Activated naive CD8-positive, alpha-beta T cell treated with anti-CD3 and anti-CD28 coated beads, Interleukin-2, amount 10 ng/mL, durations not matched to agents 7 days and 5 days (primary cell): Measurements from ENCODE around the gene SLC7A9. TPM values are rescaled to one million over a fixed set of nuclear protein-coding genes. Genes with fewer than 3 reads are reported as not detected.

Experiments
- ATAC-seq: fragments of 150-1000 bp; cut with Tn5 transposase; one replicate; pipeline ENCODE4 v1.10.0; 2021; ENCODE audit warnings: low read depth, moderate library complexity
- POLR2A ChIA-PET: fragments of 350-600 bp; sonication (Branson Sonifier 250); formaldehyde crosslinking; loops from one replicate; lab custom pipeline; 2021; ENCODE audit warnings: antibody characterized with exemption; lab: Charles Lee
- DNase-seq: peaks from one replicate; pipeline ENCODE4 v3.0.0; 2021
- H3K27ac Mint-ChIP-seq: one replicate; pipeline ENCODE4 v1.8.0; 2022; ENCODE audit warnings: mild to moderate bottlenecking, mixed read lengths
- H3K27me3 Mint-ChIP-seq: one replicate; pipeline ENCODE4 v1.8.0; 2022; ENCODE audit warnings: mild to moderate bottlenecking, moderate library complexity, mixed read lengths
- H3K36me3 Mint-ChIP-seq: one replicate; pipeline ENCODE4 v1.8.0; 2021; ENCODE audit warnings: mild to moderate bottlenecking, mixed read lengths
- H3K4me1 Mint-ChIP-seq: one replicate; pipeline ENCODE4 v1.8.0; 2021; ENCODE audit warnings: mixed read lengths
- H3K4me3 Mint-ChIP-seq: one replicate; pipeline ENCODE4 v1.8.0; 2022; ENCODE audit warnings: mild to moderate bottlenecking, moderate library complexity, mixed read lengths
- H3K9me3 Mint-ChIP-seq: one replicate; pipeline ENCODE4 v1.8.0; 2021; ENCODE audit warnings: mixed read lengths
- total RNA-seq, 2 experiments: library from RNA; stranded (reverse); gene quantifications; one replicate each; pipeline ENCODE4 v1.2.3, GENCODE V29; 2021

SLC7A9 gene
- under 1 TPM; 0.23 to 0.42 TPM for total RNA-seq

DNA sequence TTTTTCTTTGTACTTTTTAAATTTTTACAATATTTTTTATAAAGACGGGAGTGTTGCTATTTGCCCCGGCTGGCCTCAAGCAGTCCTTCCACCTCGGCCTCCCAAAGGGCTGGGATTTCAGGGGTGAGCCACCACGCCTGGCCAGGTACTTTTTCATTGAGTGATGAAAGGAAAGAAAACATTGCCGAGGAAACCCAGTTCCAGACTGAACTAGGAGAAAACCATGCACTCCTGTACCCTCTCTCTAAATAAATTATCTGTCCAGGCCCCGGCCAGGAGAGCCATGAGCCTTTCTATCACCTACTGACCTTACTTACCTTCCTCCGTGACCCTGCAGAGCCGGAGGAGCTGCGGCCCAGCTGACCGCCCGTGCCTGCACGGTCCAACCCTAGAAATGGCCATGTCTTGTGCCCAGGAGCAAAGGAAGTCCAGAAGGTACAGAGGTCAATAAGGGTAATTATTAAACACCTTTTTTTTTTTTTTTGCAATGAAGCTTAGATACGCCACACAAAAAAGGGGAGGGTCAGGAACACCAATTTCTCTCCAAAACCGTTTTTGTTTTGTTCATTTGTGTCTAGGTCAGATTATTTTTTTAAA, at the start of gene SLC7A9:
Gene SLC7A9 (minus strand): TSS at position 399 of the 597 bp plus-strand sequence. CDS start 1,233 bp downstream, outside the sequence.
- Mint-ChIP-seq H3K4me3 (no peak within 1 kb of the TSS), H3K9me3 (no peaks in the 10 kb centered on the region), H3K27me3 (no peaks in the 10 kb centered on the region), H3K4me1 (peaks cover 7% of the 10 kb centered on the region), H3K27ac (no peak within 1 kb of the TSS), H3K36me3 (no peaks in the 10 kb centered on the region)
- ATAC-seq (no peak), DNase-seq (no peak)
- POLR2A ChIA-PET: no interaction called here

DNA sequence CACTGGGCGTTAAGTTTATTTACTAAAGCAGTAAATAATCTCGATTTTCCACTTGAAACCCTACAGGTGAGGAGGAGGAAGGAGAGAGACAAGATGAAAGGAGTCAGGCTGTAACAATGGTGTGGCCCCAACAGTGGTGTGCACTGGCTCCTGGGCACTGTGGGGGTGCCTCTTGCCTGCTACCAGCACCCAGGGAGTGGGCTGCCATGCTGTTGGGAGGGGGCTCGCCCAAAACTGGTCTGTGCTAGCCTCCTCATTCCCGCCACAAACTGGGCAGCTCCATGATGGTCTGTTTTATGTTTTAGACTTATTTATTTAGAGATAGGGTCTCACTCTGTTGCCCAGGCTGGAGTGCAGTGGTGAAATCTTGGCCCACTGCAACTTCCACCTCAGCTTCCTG, 49.8 kb upstream of the SLC7A9 start:
- ATAC-seq (no peak), DNase-seq (no peak)
- H3K9me3 Mint-ChIP-seq: no peaks in the 10 kb centered on the region
- H3K4me1 Mint-ChIP-seq: peaks cover 4% of the 10 kb centered on the region
- H3K4me3 Mint-ChIP-seq: no peak overlapping the region
- POLR2A ChIA-PET: no interaction called here
- H3K27ac Mint-ChIP-seq: no peak overlapping the region
- H3K27me3 Mint-ChIP-seq: no peaks in the 10 kb centered on the region
- no peaks in the 10 kb centered on the region for H3K36me3 Mint-ChIP-seq

DNA sequence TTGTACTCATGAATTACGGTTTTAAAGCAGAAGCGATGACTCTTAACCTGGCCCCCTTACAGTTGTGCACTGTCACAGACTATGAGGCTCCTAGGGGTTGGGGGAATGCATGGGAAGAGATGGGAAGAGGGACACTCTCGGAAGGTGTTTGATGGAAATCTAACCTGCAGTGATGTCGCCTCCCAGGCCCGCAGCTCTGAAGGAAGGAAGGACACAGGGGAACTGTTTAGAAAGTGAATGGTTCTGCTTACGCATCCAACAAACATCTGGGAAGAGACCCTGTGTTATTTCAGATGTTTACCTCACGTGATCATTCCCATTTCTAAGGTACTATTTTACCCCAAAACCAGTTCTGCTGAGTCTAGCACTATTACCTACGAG, 48.0 kb upstream of the SLC7A9 start:
- H3K9me3 Mint-ChIP-seq: no peaks in the 10 kb centered on the region

DNA sequence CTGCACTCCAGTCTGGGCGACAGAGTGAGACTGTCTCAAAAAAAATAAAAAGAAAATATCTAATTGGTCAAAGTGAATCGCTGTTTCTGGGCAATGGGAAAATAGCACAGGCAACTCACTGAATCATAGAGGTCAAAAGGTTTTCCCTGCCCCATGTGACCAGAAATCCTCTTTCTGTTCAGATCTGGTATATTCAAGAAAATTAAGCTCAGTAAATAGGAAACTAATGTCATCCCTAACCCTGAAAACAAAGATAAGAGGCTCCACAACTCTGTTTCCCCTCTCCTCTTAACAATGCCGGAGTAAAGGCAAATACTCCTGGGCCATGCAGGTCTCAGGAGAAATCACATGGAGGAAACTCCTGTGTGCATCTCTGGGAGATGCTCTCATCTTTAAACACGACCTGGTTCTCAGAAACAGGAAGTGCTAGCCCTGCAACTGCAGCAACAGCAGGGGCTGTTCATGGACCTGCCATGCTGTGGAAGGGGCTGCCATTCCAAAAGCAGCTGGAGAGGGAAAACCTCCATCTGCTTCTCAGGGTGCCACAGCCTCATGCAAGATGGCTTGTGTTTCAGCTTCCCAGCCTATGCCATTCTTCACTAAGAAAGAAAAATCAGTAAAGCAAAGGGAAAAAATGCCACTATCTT, 47.5 kb upstream of the SLC7A9 start:
- no peak for DNase-seq
- no peaks in the 10 kb centered on the region for H3K9me3 Mint-ChIP-seq

More for the DNA sequence above, 48.0 kb upstream of the SLC7A9 start:
- DNase-seq: no peak
- Mint-ChIP-seq H3K27ac (no peak overlapping the region), H3K4me3 (no peak overlapping the region), H3K27me3 (no peaks in the 10 kb centered on the region), H3K36me3 (no peaks in the 10 kb centered on the region), H3K4me1 (peaks cover 4% of the 10 kb centered on the region)
- POLR2A ChIA-PET: no interaction called here
- no peak for ATAC-seq

DNA sequence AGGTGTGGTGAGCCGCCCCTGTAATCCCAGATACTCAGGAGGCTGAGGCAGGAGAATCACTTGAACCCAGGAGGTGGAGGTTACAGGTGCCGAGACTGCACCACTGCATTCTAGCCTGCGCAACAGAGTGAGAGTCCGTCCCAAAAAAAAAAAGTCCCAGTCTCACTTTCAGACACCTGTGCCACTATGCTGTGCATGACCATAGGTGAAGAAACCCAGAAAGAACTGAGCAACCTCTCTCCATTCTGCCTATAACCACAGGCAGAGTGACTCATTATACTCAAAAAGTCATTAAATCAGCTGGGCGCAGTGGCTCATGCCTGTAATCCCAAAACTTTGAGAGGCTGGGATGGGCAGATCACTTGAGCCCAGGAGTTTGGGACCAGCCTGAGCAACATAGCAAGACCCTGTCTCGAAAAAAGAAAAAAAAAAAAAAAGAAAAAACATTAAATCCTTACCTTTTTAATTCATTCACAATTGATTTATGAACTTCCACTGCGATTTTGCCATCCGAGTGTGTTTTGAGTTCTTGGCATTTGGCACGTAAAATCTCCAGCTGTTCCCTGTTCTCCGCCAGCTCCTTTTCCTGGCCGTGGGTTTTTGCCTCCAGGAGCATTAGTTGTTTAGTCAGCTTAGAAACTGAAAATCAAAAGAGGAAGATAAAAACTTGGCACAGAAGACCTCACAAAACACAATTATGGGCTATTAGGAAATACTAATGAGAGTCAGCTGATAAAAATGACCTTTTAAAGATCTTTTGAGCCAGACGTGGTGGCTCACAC, 45.5 kb upstream of the SLC7A9 start:
- Mint-ChIP-seq H3K4me1 (peaks cover 4% of the 10 kb centered on the region), H3K9me3 (no peaks in the 10 kb centered on the region), H3K27ac (no peak overlapping the region), H3K27me3 (no peaks in the 10 kb centered on the region), H3K36me3 (peaks cover 2% of the 10 kb centered on the region), H3K4me3 (no peak overlapping the region)
- DNase-seq: no peak
- ATAC-seq: no peak
- POLR2A ChIA-PET: no interaction called here

More for the DNA sequence above, 47.5 kb upstream of the SLC7A9 start:
- Mint-ChIP-seq H3K36me3 (peaks cover 1% of the 10 kb centered on the region), H3K4me3 (no peak overlapping the region), H3K27ac (no peak overlapping the region), H3K27me3 (no peaks in the 10 kb centered on the region), H3K4me1 (peaks cover 4% of the 10 kb centered on the region)
- POLR2A ChIA-PET: interaction anchor here (0.6 kb wide), 1 partner anchor 12 kb away, joined by 3 read pairs; no protein-coding TSS in a partner anchor
- ATAC-seq: no peak

DNA sequence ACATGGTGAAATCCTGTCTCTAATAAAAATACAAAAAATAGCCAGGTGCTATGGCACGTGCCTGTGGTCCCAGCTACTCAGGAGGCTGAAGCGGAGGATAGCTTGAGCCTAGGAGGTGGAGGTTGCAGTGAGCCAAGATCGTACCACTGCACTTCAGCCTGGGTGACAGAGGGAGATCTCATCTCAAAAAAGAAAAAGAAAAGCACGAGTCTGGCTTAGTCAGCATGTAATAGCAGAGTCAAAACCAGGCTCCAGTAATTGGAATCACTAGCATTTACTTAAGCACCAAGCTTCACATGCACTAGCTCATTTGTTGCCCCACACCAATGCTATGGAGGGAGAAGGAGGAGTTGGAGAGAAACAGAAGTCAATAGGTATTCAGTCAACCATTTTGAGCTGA, 41.9 kb upstream of the SLC7A9 start:
- Mint-ChIP-seq H3K27ac (no peak overlapping the region), H3K4me1 (no peaks in the 10 kb centered on the region)
- ATAC-seq: no peak

DNA sequence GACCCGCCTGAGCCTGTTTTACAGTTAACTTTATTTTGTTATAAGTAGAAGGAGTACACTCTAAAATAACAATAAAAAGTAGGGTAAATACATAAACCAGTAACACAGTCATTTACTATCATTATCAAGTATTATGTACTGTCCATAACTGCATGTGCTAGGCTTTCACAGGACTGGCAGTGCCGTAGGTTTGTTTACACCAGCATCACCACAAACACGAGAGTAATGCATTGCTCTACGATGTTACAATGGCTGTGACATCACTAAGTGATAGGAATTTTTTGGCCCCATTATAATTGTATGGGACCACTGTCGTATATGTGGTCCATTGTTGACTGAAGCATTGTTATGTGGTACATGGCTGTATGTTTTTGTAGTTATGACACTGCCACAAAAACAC, 41.3 kb upstream of the SLC7A9 start:
- ATAC-seq: no peak
- no peak for DNase-seq
- POLR2A ChIA-PET: no interaction called here
- Mint-ChIP-seq H3K27me3 (no peaks in the 10 kb centered on the region), H3K4me3 (no peak overlapping the region), H3K4me1 (no peaks in the 10 kb centered on the region), H3K36me3 (peaks cover 22% of the 10 kb centered on the region), H3K27ac (no peak overlapping the region), H3K9me3 (no peaks in the 10 kb centered on the region)

More for the DNA sequence above, 41.9 kb upstream of the SLC7A9 start:
- H3K9me3 Mint-ChIP-seq: no peaks in the 10 kb centered on the region
- H3K27me3 Mint-ChIP-seq: no peaks in the 10 kb centered on the region
- POLR2A ChIA-PET: no interaction called here
- no peak for DNase-seq
- H3K36me3 Mint-ChIP-seq: peaks cover 17% of the 10 kb centered on the region
- no peak overlapping the region for H3K4me3 Mint-ChIP-seq

DNA sequence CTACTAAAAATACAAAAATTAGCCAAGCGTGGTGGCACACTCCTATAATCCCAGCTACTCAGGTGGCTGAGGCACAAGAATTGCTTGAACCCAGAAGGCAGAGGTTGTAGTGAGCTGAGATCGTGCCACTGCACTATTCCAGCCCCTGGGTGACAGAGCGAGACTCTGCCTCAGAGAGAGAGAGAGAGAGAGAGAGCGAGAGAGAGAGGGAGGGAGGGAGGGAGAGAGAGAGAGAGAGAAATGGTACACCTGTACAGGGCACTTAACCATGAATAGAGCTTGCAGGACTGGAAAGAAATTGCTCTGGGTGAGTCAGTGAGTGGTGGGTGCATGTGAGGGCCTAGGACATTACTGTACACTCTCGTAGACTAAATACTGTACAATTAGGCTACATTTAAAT, 40.5 kb upstream of the SLC7A9 start:
- Mint-ChIP-seq H3K27me3 (no peaks in the 10 kb centered on the region), H3K27ac (no peak overlapping the region), H3K4me3 (no peak overlapping the region), H3K9me3 (no peaks in the 10 kb centered on the region), H3K36me3 (peaks cover 26% of the 10 kb centered on the region), H3K4me1 (no peaks in the 10 kb centered on the region)
- POLR2A ChIA-PET: no interaction called here
- DNase-seq (no peak), ATAC-seq (no peak)

DNA sequence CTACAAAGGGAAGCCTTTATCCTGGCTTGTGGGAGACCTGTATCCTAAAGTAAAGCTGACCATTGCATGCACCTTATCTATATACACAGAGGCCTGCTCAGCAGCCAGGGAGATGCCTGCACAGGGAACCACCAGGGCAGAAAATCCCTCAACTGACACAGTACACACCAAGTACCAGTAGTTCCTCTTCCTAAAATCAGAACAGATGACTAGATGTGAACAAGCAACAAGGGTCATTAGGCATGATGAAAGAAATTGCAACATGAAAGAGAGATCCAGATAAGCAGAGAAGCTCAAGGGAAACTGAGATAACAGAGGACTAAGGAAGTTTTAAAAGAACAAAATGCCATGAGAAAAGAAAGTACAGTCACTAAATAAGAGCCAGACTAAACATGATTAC, 39.7 kb upstream of the SLC7A9 start:
- no peak overlapping the region for H3K4me3 Mint-ChIP-seq
- H3K4me1 Mint-ChIP-seq: no peaks in the 10 kb centered on the region
- ATAC-seq (no peak), DNase-seq (no peak)
- peaks cover 28% of the 10 kb centered on the region for H3K36me3 Mint-ChIP-seq
- POLR2A ChIA-PET: no interaction called here
- no peaks in the 10 kb centered on the region for H3K27me3 Mint-ChIP-seq
- peaks cover 1% of the 10 kb centered on the region for H3K9me3 Mint-ChIP-seq
- no peak overlapping the region for H3K27ac Mint-ChIP-seq

DNA sequence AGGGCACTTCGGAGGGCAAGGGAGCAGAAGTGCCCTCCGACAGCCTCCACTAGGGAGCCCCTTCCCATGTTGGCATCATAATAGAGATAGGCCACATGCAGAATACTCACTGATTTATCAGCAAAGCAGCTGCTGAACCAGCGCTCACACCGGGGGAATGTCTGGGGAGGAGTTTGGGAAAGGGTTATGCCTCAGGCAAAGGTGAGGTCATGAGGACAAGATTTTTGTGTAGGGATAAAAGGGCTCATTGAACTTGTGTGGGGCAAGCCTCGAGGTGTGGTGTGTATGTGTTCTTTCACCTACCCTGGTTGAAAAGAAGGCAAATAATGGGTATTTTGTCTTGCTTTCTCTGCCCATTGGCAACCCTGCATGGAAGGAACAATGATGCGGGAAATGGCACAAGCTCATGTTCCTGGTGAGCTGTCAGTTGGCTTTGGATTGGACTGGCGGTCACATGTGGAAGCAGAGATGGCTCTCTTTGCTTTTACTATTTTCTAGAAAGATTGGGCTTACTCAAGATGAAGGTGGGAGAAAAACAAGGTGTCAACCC, 39.1 kb upstream of the SLC7A9 start:
- DNase-seq: no peak
- Mint-ChIP-seq H3K4me3 (no peak overlapping the region), H3K9me3 (peaks cover 1% of the 10 kb centered on the region), H3K27me3 (no peaks in the 10 kb centered on the region), H3K4me1 (no peaks in the 10 kb centered on the region), H3K36me3 (peaks cover 28% of the 10 kb centered on the region), H3K27ac (no peak overlapping the region)
- ATAC-seq: no peak
- POLR2A ChIA-PET: no interaction called here

DNA sequence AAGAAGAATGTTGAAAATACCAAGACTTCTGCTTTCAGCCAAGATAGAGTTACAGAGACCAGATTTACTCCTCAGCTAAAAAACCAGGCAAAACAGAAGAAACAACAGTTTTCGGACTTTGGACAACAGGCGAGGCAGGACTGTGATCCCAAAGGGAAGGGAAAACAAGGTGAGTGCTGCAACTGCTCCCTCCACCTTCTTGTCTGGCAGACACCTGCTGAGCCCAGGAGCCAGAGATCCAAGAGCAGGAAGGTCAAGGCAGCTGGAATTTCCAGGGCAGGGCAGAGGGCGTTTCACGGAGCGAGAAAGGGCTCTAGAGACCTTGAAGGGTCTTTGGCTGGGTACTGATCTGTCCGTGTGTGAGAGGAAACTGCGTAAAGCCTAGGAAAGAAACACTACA, 32.9 kb upstream of the SLC7A9 start:
- DNase-seq: no peak
- H3K27me3 Mint-ChIP-seq: no peaks in the 10 kb centered on the region
- no peak overlapping the region for H3K27ac Mint-ChIP-seq
- POLR2A ChIA-PET: no interaction called here
- H3K36me3 Mint-ChIP-seq: peaks cover 27% of the 10 kb centered on the region
- H3K4me3 Mint-ChIP-seq: no peak overlapping the region
- no peaks in the 10 kb centered on the region for H3K4me1 Mint-ChIP-seq
- H3K9me3 Mint-ChIP-seq: peaks cover 5% of the 10 kb centered on the region
- ATAC-seq: no peak

DNA sequence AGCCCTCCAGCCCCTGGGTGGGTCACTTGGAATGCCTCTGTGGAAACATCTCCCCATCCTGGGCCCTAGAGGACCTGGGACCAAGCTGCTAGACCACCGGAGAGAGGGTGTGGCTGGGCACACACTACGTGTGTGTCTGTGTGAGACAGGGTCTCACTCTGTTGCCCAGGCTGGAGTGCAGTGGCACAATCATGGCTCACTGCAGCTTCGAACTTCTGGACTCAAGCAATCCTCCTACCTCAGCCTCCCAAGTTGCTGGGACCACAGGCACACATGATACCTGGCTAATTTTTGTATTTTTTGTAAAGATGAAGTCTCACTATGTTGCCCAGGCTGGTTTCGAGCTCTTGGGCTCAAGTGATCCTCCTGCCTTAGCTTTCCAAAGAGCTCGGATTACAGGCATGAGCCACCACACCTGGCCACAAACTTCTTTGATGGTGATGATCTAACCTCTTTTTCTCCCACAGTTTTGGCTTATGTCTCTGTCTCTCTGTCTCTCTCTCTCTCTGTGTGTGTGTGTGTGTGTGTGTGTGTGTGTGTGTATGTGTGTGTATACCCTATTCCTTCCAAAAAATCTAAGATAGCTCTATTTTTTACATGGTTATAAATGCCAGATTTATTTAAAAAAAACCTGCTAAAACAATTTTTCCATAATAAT, 32.1 kb upstream of the SLC7A9 start:
- ATAC-seq: no peak
- H3K36me3 Mint-ChIP-seq: peaks cover 29% of the 10 kb centered on the region
- H3K9me3 Mint-ChIP-seq: peaks cover 5% of the 10 kb centered on the region
- POLR2A ChIA-PET: no interaction called here
- no peak overlapping the region for H3K4me3 Mint-ChIP-seq
- H3K27me3 Mint-ChIP-seq: no peaks in the 10 kb centered on the region
- DNase-seq: no peak
- H3K4me1 Mint-ChIP-seq: no peaks in the 10 kb centered on the region
- no peak overlapping the region for H3K27ac Mint-ChIP-seq

DNA sequence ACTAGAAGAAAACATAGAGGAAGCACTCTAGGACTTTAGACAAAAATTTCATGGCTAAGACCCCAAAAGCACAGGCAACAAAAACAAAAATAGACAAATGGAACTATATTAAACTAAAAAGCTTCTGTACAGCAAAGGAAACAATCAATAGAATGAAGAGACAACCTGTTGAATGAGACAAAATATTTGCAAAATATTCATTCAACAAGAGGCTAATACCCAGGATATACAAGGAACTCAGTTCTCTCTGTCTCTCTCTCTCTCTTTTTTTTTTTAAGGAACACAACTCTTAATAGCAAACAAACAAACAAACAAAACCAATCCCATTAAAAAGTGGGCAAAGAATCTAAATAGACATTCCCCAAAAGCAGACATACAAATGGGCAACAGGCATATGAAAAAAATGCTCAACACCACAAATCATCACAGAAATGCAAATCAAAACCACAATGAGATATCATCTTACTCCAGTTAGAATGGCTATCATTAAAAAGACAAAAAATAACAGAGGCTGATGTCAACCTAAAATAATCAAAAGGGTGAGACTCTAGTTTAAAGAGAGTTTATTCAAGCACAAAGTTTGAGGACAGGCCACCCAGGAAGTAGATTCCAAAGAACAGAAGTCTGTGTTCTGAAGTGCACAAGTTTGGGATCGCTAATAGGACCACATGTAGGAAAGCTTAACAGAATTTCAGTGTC, 27.1 kb upstream of the SLC7A9 start:
- POLR2A ChIA-PET: no interaction called here
- H3K9me3 Mint-ChIP-seq: peaks cover 21% of the 10 kb centered on the region
- no peaks in the 10 kb centered on the region for H3K27me3 Mint-ChIP-seq
- DNase-seq: no peak
- no peak overlapping the region for H3K4me3 Mint-ChIP-seq
- ATAC-seq: no peak
- peaks cover 45% of the 10 kb centered on the region for H3K36me3 Mint-ChIP-seq
- H3K27ac Mint-ChIP-seq: no peak overlapping the region
- H3K4me1 Mint-ChIP-seq: peaks cover 5% of the 10 kb centered on the region
